Mesodermal cell (in vitro differentiated cells): ENCODE measurements around the gene PDE2A.

Experiments
- H3K27ac ChIP-seq: 2 replicates; pipeline ENCODE4 v1.7.0; 2013; ENCODE audit warnings: mild to moderate bottlenecking, low read depth, low read length, moderate library complexity; ENCODE audit not compliant: severe bottlenecking
- H3K36me3 ChIP-seq: 2 replicates; pipeline ENCODE4 v1.7.1; 2013; ENCODE audit warnings: mild to moderate bottlenecking, low read length, moderate library complexity; ENCODE audit not compliant: control insufficient read depth, insufficient read depth
- H3K4me1 ChIP-seq: one replicate; pipeline ENCODE4 v1.7.1; 2013; ENCODE audit warnings: mild to moderate bottlenecking, low read length; ENCODE audit not compliant: insufficient read depth, control insufficient read depth, poor library complexity, severe bottlenecking
- H3K4me3 ChIP-seq: 2 replicates; pipeline ENCODE4 v1.7.0; 2013; ENCODE audit warnings: low read length, control low read depth, mild to moderate bottlenecking; ENCODE audit not compliant: insufficient read depth, poor library complexity, severe bottlenecking; ENCODE audit errors: extremely low read depth
- H3K9me3 ChIP-seq: 2 replicates; pipeline ENCODE4 v1.7.1; 2013; ENCODE audit warnings: mild to moderate bottlenecking, low read length, moderate library complexity; ENCODE audit not compliant: control insufficient read depth
- WGBS, 2 experiments: methylation state at CpG; one replicate each; pipeline ENCODE4 v1.1.5; 2013; ENCODE audit warnings: missing lambda C conversion rate in 2 of 2; ENCODE audit not compliant: insufficient coverage in 2 of 2; 5-methylcytosine and 5-hydroxymethylcytosine counted together

Gene PDE2A

DNA sequence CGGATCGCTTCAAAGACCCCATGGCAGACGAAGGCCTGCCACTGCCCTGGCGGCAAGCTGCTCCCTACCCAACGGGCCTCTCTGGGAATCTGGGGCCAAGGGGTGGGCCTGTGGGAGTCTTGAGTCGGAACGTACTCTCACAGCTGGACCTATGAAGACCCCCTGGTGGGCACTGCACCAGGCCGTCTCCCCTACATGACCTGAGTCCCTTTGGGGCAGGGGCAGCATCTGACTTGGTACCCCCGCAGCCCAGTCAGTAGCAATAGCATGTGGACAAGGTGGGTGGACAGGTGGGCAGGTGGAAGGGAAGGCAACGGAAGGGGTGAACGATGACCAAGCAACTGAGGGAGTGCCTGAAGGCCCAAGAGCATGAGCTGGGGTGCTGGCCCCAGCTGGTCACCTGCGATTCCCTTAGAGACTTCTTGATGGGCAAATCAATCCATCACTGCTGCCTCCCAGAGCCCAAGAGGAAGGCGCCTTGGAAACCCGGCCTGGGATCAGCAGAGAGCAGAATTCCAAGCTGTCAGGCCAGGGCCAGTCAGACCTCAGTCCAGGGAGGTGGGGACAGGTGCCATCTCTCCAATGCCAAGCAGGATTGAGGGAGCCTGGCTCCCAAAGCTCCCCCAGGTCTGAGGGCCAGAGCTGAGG, 42.7 kb upstream of the PDE2A start:
- H3K9me3 ChIP-seq: no peaks in the 10 kb centered on the region
- 91 to 93% methylated on average over 11 to 14 of the region's 14 CpGs for WGBS, 2 experiments
- peaks cover 17% of the 10 kb centered on the region for H3K4me1 ChIP-seq
- H3K36me3 ChIP-seq: peaks cover 36% of the 10 kb centered on the region
- H3K27ac ChIP-seq: no peak overlapping the region
- no peak overlapping the region for H3K4me3 ChIP-seq

DNA sequence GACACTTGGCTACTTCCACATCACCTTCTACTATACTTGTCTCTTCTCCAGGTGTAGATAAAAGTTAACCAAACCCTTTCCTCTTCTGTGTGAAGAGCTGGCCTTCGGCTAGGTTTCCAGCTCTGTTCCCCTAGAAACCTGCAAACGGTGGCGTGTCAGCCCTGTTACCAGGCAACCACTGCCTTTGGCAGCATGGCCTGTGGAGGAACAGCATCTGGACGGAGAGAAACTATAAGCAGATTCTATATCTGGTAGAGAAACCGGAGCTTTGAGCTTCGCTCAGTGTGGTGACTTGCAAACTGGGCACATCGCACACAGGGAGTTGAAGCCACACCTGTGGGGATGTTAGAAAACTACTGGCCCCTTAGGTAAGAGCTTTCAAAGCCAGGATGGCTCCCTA, 42.1 kb upstream of the PDE2A start:
- H3K27ac ChIP-seq: no peak overlapping the region
- H3K9me3 ChIP-seq: no peaks in the 10 kb centered on the region
- no peak overlapping the region for H3K4me3 ChIP-seq
- peaks cover 39% of the 10 kb centered on the region for H3K36me3 ChIP-seq
- WGBS, 2 experiments: 81 to 90% methylated on average over 7 of the region's 7 CpGs
- H3K4me1 ChIP-seq: peaks cover 16% of the 10 kb centered on the region

DNA sequence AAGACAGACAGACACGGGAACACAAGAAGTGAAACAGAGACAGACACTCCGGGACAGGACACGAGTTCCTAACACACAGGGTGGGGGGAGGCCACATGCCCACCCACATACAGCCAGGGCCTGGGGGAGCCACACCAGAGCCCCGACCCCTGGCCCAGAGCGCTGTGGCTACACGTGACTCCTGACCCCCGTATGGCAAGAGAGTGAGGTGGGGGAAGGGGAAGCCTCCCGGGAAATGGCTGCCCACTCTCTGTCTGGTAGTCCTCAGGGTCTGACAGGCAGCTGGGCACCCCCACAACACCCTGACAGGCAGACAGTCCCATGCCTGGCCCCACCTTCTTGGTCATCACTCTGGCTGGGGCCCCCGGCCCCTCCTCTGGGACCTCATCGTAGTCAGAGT, 38.6 kb upstream of the PDE2A start:
- Histone ChIP-seq H3K36me3 (peaks cover 45% of the 10 kb centered on the region), H3K4me3 (no peak overlapping the region), H3K27ac (peak overlapping the region; percentile 84), H3K9me3 (no peaks in the 10 kb centered on the region), H3K4me1 (peaks cover 16% of the 10 kb centered on the region)
- WGBS, 2 experiments: 62 to 74% methylated on average over 3 to 4 of the region's 10 CpGs

DNA sequence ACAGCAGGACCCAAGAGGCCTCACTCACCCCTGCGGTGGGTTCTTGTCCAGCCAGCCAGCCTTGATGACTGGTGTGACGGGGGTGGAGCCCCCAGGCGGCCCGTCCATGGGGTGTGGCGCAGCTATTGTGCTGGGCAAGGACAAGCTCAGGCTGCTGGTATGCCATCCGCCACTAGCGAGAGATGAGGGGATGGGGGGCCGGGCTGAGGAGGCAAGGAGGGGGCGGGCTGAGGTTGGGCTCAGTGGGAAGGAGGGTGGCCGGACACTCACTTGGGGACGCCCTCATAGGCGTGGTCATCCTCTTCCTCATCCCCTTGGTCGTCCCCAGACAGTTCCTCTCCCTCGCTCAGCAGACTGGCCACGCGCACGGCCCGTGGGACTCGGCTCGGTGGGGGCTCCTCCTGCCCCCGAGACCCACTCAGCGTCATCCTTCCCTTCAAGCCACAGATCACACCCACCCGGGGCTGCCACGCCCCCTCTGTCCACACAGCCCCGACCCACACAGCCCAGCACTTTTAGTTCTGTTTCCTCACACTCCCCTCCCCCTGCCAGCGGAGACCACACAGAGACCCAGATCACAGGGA, 38.0 kb upstream of the PDE2A start:
- Histone ChIP-seq H3K4me3 (no peak overlapping the region), H3K27ac (peak overlapping the region; percentile 84), H3K36me3 (peaks cover 43% of the 10 kb centered on the region), H3K4me1 (peaks cover 16% of the 10 kb centered on the region), H3K9me3 (no peaks in the 10 kb centered on the region)
- 76 to 77% methylated on average over 18 to 19 of the region's 26 CpGs for WGBS, 2 experiments

DNA sequence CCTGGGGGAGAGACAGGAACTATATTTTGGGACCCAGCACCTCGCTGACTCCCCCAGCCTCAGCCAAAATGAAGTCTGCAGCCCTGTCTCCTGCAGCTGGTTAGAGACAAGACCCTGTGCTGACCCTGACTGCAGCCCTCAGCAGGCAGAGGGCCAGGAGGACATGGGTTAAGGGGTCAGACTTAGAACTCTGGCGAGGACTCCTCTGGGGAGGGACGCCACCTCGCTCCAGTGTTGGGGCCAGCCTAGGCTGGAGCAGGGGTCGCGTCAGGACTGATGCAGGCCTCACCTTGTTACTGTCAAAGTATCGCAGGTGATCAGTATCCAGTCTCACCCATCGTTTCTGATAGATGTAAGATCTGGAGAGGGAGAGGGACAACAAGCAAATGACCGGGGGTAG, 36.9 kb upstream of the PDE2A start:
- Histone ChIP-seq H3K27ac (no peak overlapping the region), H3K36me3 (peaks cover 48% of the 10 kb centered on the region), H3K4me3 (no peak overlapping the region), H3K4me1 (peaks cover 21% of the 10 kb centered on the region), H3K9me3 (no peaks in the 10 kb centered on the region)
- 92 to 94% methylated on average over 8 to 9 of the region's 9 CpGs for WGBS, 2 experiments

DNA sequence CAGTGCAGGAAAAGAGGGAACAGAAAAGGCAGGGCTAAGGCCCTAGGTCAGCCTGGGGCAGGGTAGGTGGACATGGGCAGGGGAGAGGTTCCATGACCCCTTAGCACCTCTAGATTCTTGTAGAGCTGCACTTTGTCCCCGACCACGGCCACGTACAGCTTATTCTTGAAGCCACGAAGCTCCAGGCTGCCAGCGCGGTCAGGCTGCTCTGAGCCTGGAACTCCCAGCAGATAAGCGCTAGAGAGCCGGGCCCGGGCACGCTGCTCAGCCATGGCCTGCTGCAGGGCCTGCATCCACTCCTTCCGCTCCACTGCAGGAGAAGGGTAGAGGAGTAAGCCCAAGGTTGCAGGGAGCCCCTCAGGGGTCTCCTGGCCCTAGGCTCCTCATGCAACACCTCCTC, 36.1 kb upstream of the PDE2A start:
- Histone ChIP-seq H3K9me3 (no peaks in the 10 kb centered on the region), H3K27ac (no peak overlapping the region), H3K36me3 (peaks cover 56% of the 10 kb centered on the region), H3K4me1 (peaks cover 21% of the 10 kb centered on the region), H3K4me3 (no peak overlapping the region)
- 99 to 100% methylated on average over 4 to 11 of the region's 11 CpGs for WGBS, 2 experiments

DNA sequence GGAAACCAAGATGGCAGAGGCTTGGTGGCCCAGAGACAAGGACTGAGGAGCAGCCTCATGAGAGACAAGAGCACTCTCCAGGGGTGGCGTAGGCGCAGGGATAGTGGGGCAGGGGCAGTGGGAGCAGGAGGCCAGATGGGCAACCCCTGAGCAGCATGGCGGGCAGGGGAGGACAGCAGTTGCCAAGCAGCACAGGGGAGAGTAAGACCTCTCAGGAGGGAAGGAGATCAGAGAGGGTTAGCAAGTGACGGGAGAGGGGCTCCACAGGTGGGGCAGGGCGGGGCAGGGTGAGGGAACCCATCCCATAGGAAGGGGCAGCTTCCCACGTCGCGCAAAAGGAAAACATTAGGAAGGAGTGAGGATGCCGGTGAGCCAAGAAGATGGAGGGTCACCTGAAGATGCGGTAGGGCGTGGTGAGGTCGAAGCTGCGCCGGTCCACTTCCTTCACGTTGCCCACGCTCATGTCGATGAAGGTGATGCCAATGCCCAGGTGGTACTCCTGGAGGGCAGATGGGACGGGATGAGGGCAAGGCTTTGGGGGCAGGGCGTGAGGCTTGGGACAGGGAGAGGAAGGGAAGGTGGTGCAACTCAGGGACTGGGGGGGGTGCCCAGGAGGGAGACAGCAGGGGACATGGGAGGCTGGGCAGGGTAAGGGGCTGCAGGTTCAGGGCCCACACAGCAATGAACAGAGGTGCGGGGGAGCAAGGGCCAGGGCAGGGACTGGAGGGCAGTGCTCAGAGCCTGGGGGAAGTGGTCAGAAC, 35.4 kb upstream of the PDE2A start:
- H3K9me3 ChIP-seq: no peaks in the 10 kb centered on the region
- 96 to 98% methylated on average over 18 to 20 of the region's 20 CpGs for WGBS, 2 experiments
- peaks cover 21% of the 10 kb centered on the region for H3K4me1 ChIP-seq
- H3K36me3 ChIP-seq: peaks cover 54% of the 10 kb centered on the region
- no peak overlapping the region for H3K4me3 ChIP-seq
- no peak overlapping the region for H3K27ac ChIP-seq

DNA sequence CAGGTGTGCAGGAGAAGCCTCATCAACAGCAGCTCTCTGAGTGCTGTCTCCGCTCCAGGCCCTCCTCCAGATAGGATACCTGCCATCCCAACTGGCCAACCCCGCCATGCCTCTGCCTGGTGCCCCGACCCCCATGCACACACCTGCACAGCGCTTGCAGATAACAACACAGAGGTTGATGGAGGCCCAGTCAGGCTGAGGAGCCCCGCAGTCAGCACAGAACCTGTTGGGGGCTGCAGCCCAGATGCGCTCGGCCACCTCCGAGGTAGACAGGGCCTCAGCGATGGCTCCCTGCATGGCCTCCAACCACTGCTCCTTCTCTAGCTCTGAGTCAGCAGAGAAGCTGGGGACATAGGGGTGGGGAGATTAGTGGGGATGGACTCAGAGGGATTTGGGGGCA, 32.8 kb upstream of the PDE2A start:
- H3K4me1 ChIP-seq: peaks cover 6% of the 10 kb centered on the region
- no peak overlapping the region for H3K4me3 ChIP-seq
- H3K27ac ChIP-seq: no peak overlapping the region
- WGBS, 2 experiments: 97 to 100% methylated on average over 3 to 8 of the region's 9 CpGs
- peaks cover 73% of the 10 kb centered on the region for H3K36me3 ChIP-seq
- H3K9me3 ChIP-seq: no peaks in the 10 kb centered on the region

DNA sequence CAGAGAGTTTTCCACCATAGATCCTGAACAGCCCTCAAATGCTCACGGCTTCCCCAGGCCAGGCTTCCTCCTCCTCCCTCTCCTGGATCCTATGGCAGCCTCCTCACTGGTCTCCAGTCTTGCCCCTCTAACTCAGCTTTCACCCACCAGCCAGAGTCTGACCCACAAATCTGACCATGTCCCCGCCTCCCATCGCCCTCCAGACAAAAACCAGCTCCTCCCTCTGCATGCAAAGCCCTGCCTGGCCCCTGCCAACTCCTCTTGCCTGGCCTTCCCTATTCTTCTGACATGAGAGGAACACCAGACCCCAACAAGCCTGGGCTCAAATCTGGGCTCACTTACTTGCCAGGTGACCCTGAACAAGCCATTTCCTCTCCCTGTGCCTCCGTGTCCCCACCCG, 32.4 kb upstream of the PDE2A start:
- Histone ChIP-seq H3K4me1 (peaks cover 5% of the 10 kb centered on the region), H3K36me3 (peaks cover 70% of the 10 kb centered on the region), H3K27ac (no peak overlapping the region), H3K4me3 (no peak overlapping the region), H3K9me3 (no peaks in the 10 kb centered on the region)
- WGBS, 2 experiments: 78% methylated on average over 3 to 5 of the region's 5 CpGs

DNA sequence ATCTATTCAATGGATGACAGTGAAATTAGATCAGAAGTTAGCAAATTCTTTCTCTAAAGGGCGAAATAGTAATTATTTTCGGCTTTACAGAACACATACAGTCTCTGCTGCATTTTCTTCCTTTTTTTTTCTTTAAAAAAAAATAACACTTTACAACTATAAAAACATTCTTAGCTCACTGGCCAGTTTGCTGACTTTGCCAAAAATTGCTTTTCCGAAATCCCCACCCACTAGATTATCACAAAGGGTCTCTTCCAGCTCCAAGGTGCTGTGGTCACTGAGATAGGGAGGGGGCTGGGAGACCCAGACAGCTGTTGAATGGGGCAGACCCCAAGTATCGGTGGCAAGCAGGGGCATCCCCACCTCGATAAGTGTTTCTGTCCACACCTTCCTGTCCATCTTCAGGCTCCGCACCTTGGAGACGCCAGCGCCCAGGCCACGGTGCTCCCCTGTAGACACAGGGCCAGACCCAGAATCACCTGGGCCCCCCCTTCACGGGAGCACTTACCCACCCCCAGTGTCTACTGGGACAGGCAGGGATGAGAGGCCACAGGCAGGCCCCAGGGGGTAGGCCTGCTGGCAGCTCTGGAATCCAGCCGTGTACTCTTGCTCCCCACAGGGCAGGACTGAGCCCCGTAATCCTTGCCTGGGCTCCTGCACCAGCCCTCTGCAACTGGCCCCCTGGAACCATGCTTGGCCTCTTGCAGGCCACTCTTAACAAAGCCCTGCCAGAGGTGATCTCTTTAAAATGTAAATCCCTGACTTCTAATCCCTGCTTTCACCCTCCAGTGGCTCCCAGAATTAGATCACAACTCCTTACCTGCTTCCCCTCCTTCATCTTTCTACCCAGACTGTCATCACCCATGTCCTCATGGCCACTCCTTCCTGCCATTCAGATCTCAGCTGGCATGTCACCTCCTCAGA, 31.5 kb upstream of the PDE2A start:
- Histone ChIP-seq H3K36me3 (peaks cover 66% of the 10 kb centered on the region), H3K27ac (peak overlapping the region; percentile 16), H3K4me1 (peaks cover 5% of the 10 kb centered on the region), H3K9me3 (no peaks in the 10 kb centered on the region), H3K4me3 (no peak overlapping the region)
- 72% methylated on average over 5 to 10 of the region's 12 CpGs for whole genome bisulfite sequencing, 2 experiments
